Activated CD4-positive, alpha-beta T cell treated with anti-CD3 and anti-CD28 coated beads for 48 hours (primary cell): Measurements from ENCODE around the gene HEXIM2.

ENCODE experiments used
- DNase-seq: peaks from one replicate; pipeline ENCODE4 v3.0.0-alpha.2; 2020

HEXIM2 gene

GRCh38 chr17:45146166-45146565 is 15.5 kb upstream of the HEXIM2 start:
- no peak for DNase-seq

- no peak for DNase-seq
These were observed 15.1 kb upstream of the HEXIM2 start for GRCh38 chr17:45146592-45146889.

GRCh38 chr17:45146890-45147580 is 14.6 kb upstream of the HEXIM2 start:
- DNase-seq, result no peak

GRCh38 chr17:45147581-45148182 is 14.0 kb upstream of the HEXIM2 start:
- DNase-seq, result peak; percentile 89

- peak; percentile 99 for DNase-seq
These were observed 13.3 kb upstream of the HEXIM2 start, which contains the start of gene HEXIM1 for GRCh38 chr17:45148183-45149036. Gene HEXIM1, plus strand, starts transcription at chr17:45148475. Its CDS starts 716 bp downstream, at chr17:45149191.

GRCh38 chr17:45149037-45149668 is 12.5 kb upstream of the HEXIM2 start:
- DNase-seq, result peak; percentile 82

GRCh38 chr17:45149669-45150664 is 11.7 kb upstream of the HEXIM2 start:
- peak; percentile 60 for DNase-seq

GRCh38 chr17:45150911-45151809 is 10.5 kb upstream of the HEXIM2 start:
- no peak for DNase-seq

GRCh38 chr17:45155029-45155428 is 6.6 kb upstream of the HEXIM2 start:
- DNase-seq, result no peak

GRCh38 chr17:45155483-45155882 is 6.2 kb upstream of the HEXIM2 start:
- DNase-seq, result no peak

- DNase-seq, result no peak
These were observed 5.4 kb upstream of the HEXIM2 start for GRCh38 chr17:45156242-45156641.

GRCh38 chr17:45160447-45161287 is 1.0 kb upstream of the HEXIM2 start:
- peak; percentile 62 for DNase-seq

- DNase-seq, result no peak
These were observed 481 bp downstream of the HEXIM2 start for GRCh38 chr17:45162025-45162687.

GRCh38 chr17:45164734-45165269 is 3.1 kb downstream of the HEXIM2 start:
- DNase-seq, result no peak

GRCh38 chr17:45168991-45169752 is 7.5 kb downstream of the HEXIM2 start:
- no peak for DNase-seq

- DNase-seq, result no peak
These were observed 8.7 kb downstream of the HEXIM2 start for GRCh38 chr17:45170280-45170930.

GRCh38 chr17:45170931-45171337 is 9.3 kb downstream of the HEXIM2 start:
- DNase-seq, result no peak
